Thyroid gland (tissue), 4 donors: ENCODE measurements around the gene CALD1.

Experiments
- CTCF ChIP-seq, 6 experiments: fragments of 200-600 bp in 3 of 6; fragments of 450-650 bp in 3 of 6; sonication (generic) in 3 of 6; IDR thresholded peaks; one replicate each; pipeline ENCODE4 v1.5.1; 2016 to 2019; ENCODE audit warnings: antibody characterized with exemption in 6 of 6, mild to moderate bottlenecking in 2 of 6, inconsistent platforms in 1 of 6, moderate library complexity in 1 of 6
- POLR2A ChIP-seq, 2 donors: fragments of 450-650 bp; IDR thresholded peaks; one replicate each; pipeline ENCODE4 v1.6.1; 2017; ENCODE audit warnings: antibody characterized with exemption in 2 of 2, mild to moderate bottlenecking in 2 of 2, moderate library complexity in 1 of 2

- TF ChIP-seq POLR2A (IDR thresholded peaks at IDR 0.05) = no peak
- TF ChIP-seq CTCF (IDR thresholded peaks at IDR 0.05) = no peak
Measured at GRCh38 chr7:134963036-134963435, 183.6 kb downstream of the CALD1 start.
